CD4-positive, alpha-beta T cell (primary cell): ENCODE measurements around the gene ADAMTS18. TPM values are rescaled to one million over a fixed set of nuclear protein-coding genes. Genes with fewer than 3 reads are reported as not detected.

Experiments
- ATAC-seq: fragments of 200-7000 bp; cut with Tn5 transposase; one replicate; pipeline ENCODE4 v1.10.0; 2022; ENCODE audit warnings: mild to moderate bottlenecking; ENCODE audit not compliant: poor library complexity
- CTCF ChIA-PET: fragments of 350-600 bp; sonication (Branson Sonifier 250); formaldehyde crosslinking; loops from one replicate; lab custom pipeline; 2021; ENCODE audit warnings: antibody characterized with exemption, inconsistent platforms; lab: Charles Lee
- POLR2A ChIA-PET: fragments of 350-600 bp; sonication (Branson Sonifier 250); formaldehyde crosslinking; loops from one replicate; lab custom pipeline; 2021; ENCODE audit warnings: antibody characterized with exemption, inconsistent platforms; lab: Charles Lee
- DNase-seq, 14 experiments: peaks; one replicate each; pipeline ENCODE4 v3.0.0-alpha.2; 2013 to 2020; ENCODE audit warnings: mixed read lengths in 2 of 14
- H3K27ac ChIP-seq, 2 donors: one replicate each; pipeline versions ENCODE4 v1.5.1 to v1.7.0; 2013; ENCODE audit warnings: low read length in 2 of 2, low read depth in 1 of 2, mild to moderate bottlenecking in 1 of 2
- H3K27me3 ChIP-seq, 2 experiments: 1 replicate in 1 of 2; 2 replicates in 1 of 2; pipeline versions ENCODE4 v1.6.1 to v1.7.0; 2013; ENCODE audit warnings: low read length in 2 of 2, control low read depth in 1 of 2, mild to moderate bottlenecking in 1 of 2, moderate library complexity in 1 of 2; ENCODE audit not compliant: insufficient read depth in 2 of 2, control insufficient read depth in 1 of 2
- H3K36me3 ChIP-seq: one replicate; pipeline ENCODE4 v1.6.1; 2013; ENCODE audit warnings: low read length, control low read depth; ENCODE audit not compliant: insufficient read depth
- H3K4me1 ChIP-seq: one replicate; pipeline ENCODE4 v1.6.1; 2013; ENCODE audit warnings: low read length, control low read depth; ENCODE audit not compliant: insufficient read depth
- H3K4me3 ChIP-seq: one replicate; pipeline ENCODE4 v1.5.1; 2013; ENCODE audit warnings: mild to moderate bottlenecking, low read length, moderate library complexity
- H3K9me3 ChIP-seq, 2 experiments: 1 replicate in 1 of 2; 2 replicates in 1 of 2; pipeline versions ENCODE4 v1.6.1 to v1.7.0; 2013; ENCODE audit warnings: low read length in 2 of 2, mild to moderate bottlenecking in 2 of 2, control low read depth in 1 of 2, moderate library complexity in 1 of 2; ENCODE audit not compliant: control insufficient read depth in 1 of 2, insufficient read depth in 1 of 2
- H3K27ac Mint-ChIP-seq: one replicate; pipeline ENCODE4 v1.8.0; 2020; ENCODE audit warnings: mixed read lengths
- H3K27me3 Mint-ChIP-seq: one replicate; pipeline ENCODE4 v1.8.0; 2021; ENCODE audit warnings: mixed read lengths
- H3K36me3 Mint-ChIP-seq: one replicate; pipeline ENCODE4 v1.8.0; 2021; ENCODE audit warnings: low read depth, mixed read lengths
- H3K4me1 Mint-ChIP-seq: one replicate; pipeline ENCODE4 v1.8.0; 2021; ENCODE audit warnings: low read depth, mixed read lengths
- H3K4me3 Mint-ChIP-seq: one replicate; pipeline ENCODE4 v1.8.0; 2020; ENCODE audit warnings: mild to moderate bottlenecking, mixed read lengths
- H3K9me3 Mint-ChIP-seq: one replicate; pipeline ENCODE4 v1.8.0; 2020; ENCODE audit warnings: mixed read lengths
- intact Hi-C, 2 experiments: fragments of 100-400 bp; cut with DNase I in 1 of 2; cut with micrococcal nuclease in 1 of 2; formaldehyde crosslinking; loops; one replicate each; pipeline versions ENCODE4 v1.15.1 to v1.9.0; 2023 to 2025; cut with DNase I, micrococcal nuclease
- total RNA-seq, 174 experiments: library from RNA in 2 of 174; stranded (reverse) in 2 of 174; gene quantifications; one replicate each; pipeline ENCODE4 v1.2.3 and lab custom pipeline; 2021 to 2026
- TF ChIP-seq, protein P1 (sequence below): fragments of 200-600 bp; IDR thresholded peaks from one replicate; pipeline ENCODE4 v1.8.0; 2022; ENCODE audit warnings: antibody characterized with exemption, mild to moderate bottlenecking

The ADAMTS18 gene
- total RNA-seq, 2 experiments from 2014 or later = not detected

DNA sequence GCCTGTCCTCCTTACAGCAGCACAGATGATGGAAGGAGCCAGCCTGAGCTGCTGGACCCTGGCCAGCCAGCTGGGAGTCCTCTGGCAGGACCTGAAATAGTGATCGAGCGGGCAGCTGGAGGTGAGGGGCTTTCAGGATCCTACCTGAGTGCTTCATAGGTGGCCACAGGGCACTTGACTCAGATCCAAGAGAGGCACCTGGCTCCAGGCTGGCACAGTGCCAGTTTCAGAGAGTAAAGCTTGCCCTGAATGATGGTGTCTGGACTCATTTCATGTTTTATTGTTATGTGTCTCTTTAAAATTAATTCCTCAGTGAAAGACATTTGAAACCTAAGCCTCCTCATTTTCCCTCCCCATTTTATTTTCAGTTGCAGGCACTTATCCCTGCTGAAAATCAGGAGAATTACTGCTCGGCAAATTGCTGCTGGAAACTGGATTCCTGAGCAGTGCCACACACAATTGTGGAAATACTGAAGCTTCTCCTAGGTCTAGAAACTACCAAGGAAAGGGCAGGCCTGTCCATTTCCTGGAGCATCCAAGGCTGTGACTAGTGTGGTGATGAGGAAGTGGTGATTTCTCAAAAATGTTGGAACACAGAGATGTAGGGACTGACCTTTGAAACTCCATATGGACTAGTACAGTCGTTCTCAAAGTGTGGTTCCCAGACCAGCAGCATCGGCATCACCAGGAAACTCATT is 16.1 kb upstream of the ADAMTS18 start:
- no peaks in the 10 kb centered on the region for H3K36me3 ChIP-seq
- peaks cover 17% of the 10 kb centered on the region for H3K27me3 Mint-ChIP-seq

DNA sequence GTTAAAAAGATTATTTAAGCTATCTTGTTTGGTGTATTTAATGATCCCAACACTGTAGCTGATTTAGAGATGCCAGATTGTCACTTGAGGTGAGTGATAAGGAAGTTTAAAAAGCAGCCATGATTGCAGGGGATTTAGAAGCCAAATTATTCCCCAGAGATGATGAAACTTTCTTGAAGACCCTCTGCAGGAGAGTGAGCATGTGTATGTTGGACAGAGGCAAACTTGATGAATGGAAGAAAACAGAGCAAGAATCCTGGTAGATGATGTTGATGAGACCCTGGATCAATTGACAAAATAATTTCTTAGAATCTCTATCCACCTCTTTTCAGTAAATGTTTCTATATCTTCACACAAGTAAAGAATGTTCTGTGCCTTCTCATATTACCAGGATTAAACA is 14.4 kb upstream of the ADAMTS18 start:
- no peaks in the 10 kb centered on the region for H3K36me3 ChIP-seq
- intact Hi-C loops = no loop called here
- no peak overlapping the region for H3K4me3 Mint-ChIP-seq
- ATAC-seq = no peak
- DNase-seq = no peak
- no peaks in the 10 kb centered on the region for H3K9me3 ChIP-seq
- no peaks in the 10 kb centered on the region for H3K4me1 ChIP-seq
- no peak overlapping the region for H3K27ac Mint-ChIP-seq
- CTCF ChIA-PET = no interaction called here
- H3K27me3 Mint-ChIP-seq = peaks cover 24% of the 10 kb centered on the region
- no peak overlapping the region for H3K27ac ChIP-seq
- POLR2A ChIA-PET = no interaction called here
- no peaks in the 10 kb centered on the region for H3K36me3 Mint-ChIP-seq
- TF ChIP-seq, protein P1, sequence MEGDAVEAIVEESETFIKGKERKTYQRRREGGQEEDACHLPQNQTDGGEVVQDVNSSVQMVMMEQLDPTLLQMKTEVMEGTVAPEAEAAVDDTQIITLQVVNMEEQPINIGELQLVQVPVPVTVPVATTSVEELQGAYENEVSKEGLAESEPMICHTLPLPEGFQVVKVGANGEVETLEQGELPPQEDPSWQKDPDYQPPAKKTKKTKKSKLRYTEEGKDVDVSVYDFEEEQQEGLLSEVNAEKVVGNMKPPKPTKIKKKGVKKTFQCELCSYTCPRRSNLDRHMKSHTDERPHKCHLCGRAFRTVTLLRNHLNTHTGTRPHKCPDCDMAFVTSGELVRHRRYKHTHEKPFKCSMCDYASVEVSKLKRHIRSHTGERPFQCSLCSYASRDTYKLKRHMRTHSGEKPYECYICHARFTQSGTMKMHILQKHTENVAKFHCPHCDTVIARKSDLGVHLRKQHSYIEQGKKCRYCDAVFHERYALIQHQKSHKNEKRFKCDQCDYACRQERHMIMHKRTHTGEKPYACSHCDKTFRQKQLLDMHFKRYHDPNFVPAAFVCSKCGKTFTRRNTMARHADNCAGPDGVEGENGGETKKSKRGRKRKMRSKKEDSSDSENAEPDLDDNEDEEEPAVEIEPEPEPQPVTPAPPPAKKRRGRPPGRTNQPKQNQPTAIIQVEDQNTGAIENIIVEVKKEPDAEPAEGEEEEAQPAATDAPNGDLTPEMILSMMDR = no peak
- H3K9me3 Mint-ChIP-seq = no peaks in the 10 kb centered on the region
- no peaks in the 10 kb centered on the region for H3K4me1 Mint-ChIP-seq
- H3K4me3 ChIP-seq = no peak overlapping the region
- peaks cover 0 to 3% of the 10 kb centered on the region in 2 experiments for H3K27me3 ChIP-seq

More for the DNA sequence above, 16.1 kb upstream of the ADAMTS18 start:
- no peak overlapping the region for H3K27ac ChIP-seq
- DNase-seq (no peak), ATAC-seq (no peak)
- Mint-ChIP-seq H3K4me1 (no peaks in the 10 kb centered on the region), H3K4me3 (no peak overlapping the region), H3K27ac (no peak overlapping the region), H3K9me3 (no peaks in the 10 kb centered on the region), H3K36me3 (no peaks in the 10 kb centered on the region)
- TF ChIP-seq, protein P1 = no peak
- CTCF ChIA-PET = no interaction called here
- no peak overlapping the region for H3K4me3 ChIP-seq
- POLR2A ChIA-PET = no interaction called here
- H3K4me1 ChIP-seq = no peaks in the 10 kb centered on the region
- no peaks in the 10 kb centered on the region for H3K27me3 ChIP-seq
- intact Hi-C loops = no loop called here
- H3K9me3 ChIP-seq = no peaks in the 10 kb centered on the region

DNA sequence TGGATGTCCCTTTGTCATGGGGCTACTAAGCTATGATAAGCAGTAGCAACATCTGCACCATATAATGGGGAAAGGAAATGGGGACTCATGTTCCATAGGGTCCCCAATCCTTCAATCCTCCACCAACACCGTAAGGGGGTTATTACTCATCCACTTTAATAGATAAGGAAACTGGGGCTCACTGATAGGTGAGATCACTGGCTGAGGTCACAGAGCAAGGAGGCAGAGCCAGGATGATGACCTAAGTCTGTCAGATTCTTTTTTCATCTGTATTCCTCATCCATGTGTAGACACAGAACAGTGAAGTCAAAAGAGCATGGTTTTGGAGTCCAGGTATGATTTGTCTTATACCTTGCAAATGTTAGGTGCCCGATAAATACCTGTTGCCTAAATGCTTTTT is 10.5 kb upstream of the ADAMTS18 start:
- H3K27ac ChIP-seq = no peak overlapping the region
- peaks cover 2 to 7% of the 10 kb centered on the region in 2 experiments for H3K27me3 ChIP-seq
- ChIA-PET CTCF (no interaction called here), POLR2A (no interaction called here)
- H3K4me3 ChIP-seq = no peak overlapping the region
- Mint-ChIP-seq H3K9me3 (no peaks in the 10 kb centered on the region), H3K27me3 (peaks cover 33% of the 10 kb centered on the region), H3K36me3 (no peaks in the 10 kb centered on the region), H3K27ac (no peak overlapping the region), H3K4me3 (no peak overlapping the region), H3K4me1 (no peaks in the 10 kb centered on the region)
- DNase-seq = no peak
- TF ChIP-seq, protein P1 = no peak
- H3K9me3 ChIP-seq = no peaks in the 10 kb centered on the region
- intact Hi-C loops = no loop called here
- ATAC-seq = no peak
- H3K4me1 ChIP-seq = no peaks in the 10 kb centered on the region
- no peaks in the 10 kb centered on the region for H3K36me3 ChIP-seq
